Measurements from ENCODE around the gene TPCN2. TPM values are rescaled to one million over a fixed set of nuclear protein-coding genes. Genes with fewer than 3 reads are reported as not detected.

The TPCN2 gene
- total RNA-seq, 6 experiments from 2014 or later, result 10.7 to 27.2 (median 15.6) TPM

GRCh38 chr11:69156673-69157155, 108.0 kb downstream of the TPCN2 start:
- no peak overlapping the region for H3K27ac ChIP-seq
- TF ChIP-seq POLR2A (IDR thresholded peaks at IDR 0.05), result no peak
- no peak overlapping the region for H3K4me3 ChIP-seq

GRCh38 chr11:69157156-69157821, 108.6 kb downstream of the TPCN2 start:
- no CpG with 5 or more reads among the region's 44 CpGs for WGBS (ENCODE audit: insufficient coverage, low coverage, low lambda C conversion rate, missing lambda C conversion rate)
- no peaks in the 10 kb centered on the region for H3K36me3 ChIP-seq
- H3K27ac ChIP-seq, result no peak overlapping the region
- H3K4me3 ChIP-seq, result no peak overlapping the region
- ATAC-seq (peak; percentile 13 to 74 (median 22)), DNase-seq (peak in 1 of 3 donors; percentile 35)
- no peaks in the 10 kb centered on the region for H3K9me3 ChIP-seq
- H3K27me3 ChIP-seq, result no peaks in the 10 kb centered on the region
- TF ChIP-seq, protein P1, sequence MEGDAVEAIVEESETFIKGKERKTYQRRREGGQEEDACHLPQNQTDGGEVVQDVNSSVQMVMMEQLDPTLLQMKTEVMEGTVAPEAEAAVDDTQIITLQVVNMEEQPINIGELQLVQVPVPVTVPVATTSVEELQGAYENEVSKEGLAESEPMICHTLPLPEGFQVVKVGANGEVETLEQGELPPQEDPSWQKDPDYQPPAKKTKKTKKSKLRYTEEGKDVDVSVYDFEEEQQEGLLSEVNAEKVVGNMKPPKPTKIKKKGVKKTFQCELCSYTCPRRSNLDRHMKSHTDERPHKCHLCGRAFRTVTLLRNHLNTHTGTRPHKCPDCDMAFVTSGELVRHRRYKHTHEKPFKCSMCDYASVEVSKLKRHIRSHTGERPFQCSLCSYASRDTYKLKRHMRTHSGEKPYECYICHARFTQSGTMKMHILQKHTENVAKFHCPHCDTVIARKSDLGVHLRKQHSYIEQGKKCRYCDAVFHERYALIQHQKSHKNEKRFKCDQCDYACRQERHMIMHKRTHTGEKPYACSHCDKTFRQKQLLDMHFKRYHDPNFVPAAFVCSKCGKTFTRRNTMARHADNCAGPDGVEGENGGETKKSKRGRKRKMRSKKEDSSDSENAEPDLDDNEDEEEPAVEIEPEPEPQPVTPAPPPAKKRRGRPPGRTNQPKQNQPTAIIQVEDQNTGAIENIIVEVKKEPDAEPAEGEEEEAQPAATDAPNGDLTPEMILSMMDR (IDR thresholded peaks at IDR 0.05), result no peak
- no peak for TF ChIP-seq POLR2A (IDR thresholded peaks at IDR 0.05)
- no peaks in the 10 kb centered on the region for H3K4me1 ChIP-seq
- intact Hi-C loops (cut with DNase I), result no loop called here

More at GRCh38 chr11:69156673-69157155, 108.0 kb downstream of the TPCN2 start:
- ATAC-seq (peak in 2 of 4 donors; percentile 12 to 37), DNase-seq (no peak)
- Histone ChIP-seq H3K4me1 (no peaks in the 10 kb centered on the region), H3K9me3 (no peaks in the 10 kb centered on the region), H3K36me3 (no peaks in the 10 kb centered on the region), H3K27me3 (no peaks in the 10 kb centered on the region)
- intact Hi-C loops (cut with DNase I), result no loop called here
- 72% methylated on average over 2 of the region's 15 CpGs for WGBS (ENCODE audit: insufficient coverage, low coverage, low lambda C conversion rate, missing lambda C conversion rate)

- WGBS (ENCODE audit: insufficient coverage, low coverage, low lambda C conversion rate, missing lambda C conversion rate), result no CpG with 5 or more reads among the region's 15 CpGs
- Histone ChIP-seq H3K4me3 (no peak overlapping the region), H3K9me3 (no peaks in the 10 kb centered on the region), H3K27me3 (no peaks in the 10 kb centered on the region), H3K4me1 (no peaks in the 10 kb centered on the region), H3K36me3 (no peaks in the 10 kb centered on the region), H3K27ac (no peak overlapping the region)
- DNase-seq (no peak), ATAC-seq (no peak)
- intact Hi-C loops (cut with DNase I), result no loop called here
- TF ChIP-seq, protein P1 (IDR thresholded peaks at IDR 0.05), result no peak
- no peak for TF ChIP-seq POLR2A (IDR thresholded peaks at IDR 0.05)
These were observed 109.1 kb downstream of the TPCN2 start for GRCh38 chr11:69157822-69158231.

DNA sequence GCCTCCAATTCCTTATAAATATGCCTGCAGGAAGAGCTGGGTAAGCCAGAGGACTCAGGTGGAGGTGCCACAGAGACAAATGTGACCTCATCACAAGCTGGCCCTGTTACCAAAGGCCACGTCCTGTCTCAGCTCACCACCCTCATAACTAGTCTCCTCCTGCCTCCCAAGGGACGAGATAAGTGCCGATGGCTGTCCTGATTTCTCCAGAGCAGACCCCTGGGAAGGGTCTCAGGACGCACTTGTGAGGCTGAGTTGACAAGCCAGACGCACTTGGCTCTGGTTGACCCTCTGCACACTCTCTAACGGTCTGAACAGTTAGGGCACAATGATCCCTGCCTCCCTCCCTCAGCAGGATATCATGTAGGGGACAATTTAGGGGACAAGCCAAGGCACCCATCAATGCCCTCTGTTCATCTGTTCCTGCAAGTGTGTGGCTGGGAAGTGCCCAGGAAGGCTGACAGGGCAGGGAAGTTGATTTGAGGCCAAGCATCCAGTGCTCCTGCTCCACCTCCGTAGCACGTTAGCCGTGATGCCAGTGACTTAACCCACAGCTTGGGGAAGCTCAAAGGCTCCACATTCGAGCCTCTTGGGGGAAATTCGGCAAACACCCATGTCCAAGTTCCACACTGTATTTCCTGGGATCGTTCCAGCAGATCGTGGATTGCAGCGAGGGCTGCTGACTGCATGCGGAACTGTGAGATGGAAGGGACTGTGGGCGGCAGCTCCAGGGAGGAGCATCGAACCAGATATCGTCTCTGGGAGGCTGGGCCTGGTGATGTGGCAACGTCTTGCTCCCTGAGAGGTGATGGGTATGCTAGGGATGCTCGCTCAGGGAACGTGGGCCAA, 109.8 kb downstream of the TPCN2 start:
- Histone ChIP-seq H3K4me1 (no peaks in the 10 kb centered on the region), H3K36me3 (no peaks in the 10 kb centered on the region), H3K4me3 (no peak overlapping the region), H3K27ac (no peak overlapping the region), H3K27me3 (no peaks in the 10 kb centered on the region), H3K9me3 (no peaks in the 10 kb centered on the region)
- no peak for ATAC-seq
- 62% methylated on average over 2 of the region's 21 CpGs for WGBS (ENCODE audit: insufficient coverage, low coverage, low lambda C conversion rate, missing lambda C conversion rate)
- DNase-seq, result no peak
- no peak for TF ChIP-seq POLR2A (IDR thresholded peaks at IDR 0.05)
- TF ChIP-seq, protein P1 (IDR thresholded peaks at IDR 0.05), result no peak
- intact Hi-C loops (cut with DNase I), result no loop called here
